Kidney tubule cell (primary cell): ENCODE results near the gene UGGT2.
"Not testable (repeated sequence)": the region's sequence is repeated elsewhere in the genome, so short reads cannot be mapped to it uniquely, and the experiment has no call there.

Experiments
- DNase-seq: peaks from one replicate; pipeline ENCODE4 v3.0.0-alpha.2; 2018; ENCODE audit warnings: low spot score

The UGGT2 gene

DNA sequence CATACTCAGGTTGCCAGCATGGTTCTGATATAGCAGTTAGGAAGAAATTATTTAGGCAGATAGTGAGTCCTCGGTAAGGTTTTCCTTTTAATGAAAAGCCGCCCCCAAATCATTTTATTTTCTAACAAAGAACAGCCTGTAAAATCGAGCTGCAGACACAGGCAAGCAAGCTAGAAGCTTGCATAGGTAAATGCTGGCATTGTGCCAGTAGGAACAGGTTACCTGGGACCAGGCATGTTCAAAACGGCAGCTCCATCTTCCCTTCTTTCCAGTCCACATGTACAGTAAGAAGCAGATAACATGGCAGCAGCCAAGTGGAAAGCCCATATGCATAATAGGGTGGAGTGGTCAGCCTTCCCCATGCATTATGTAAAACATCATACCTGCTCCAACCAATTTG is 71.1 kb downstream of the UGGT2 start:
- DNase-seq, result no peak

DNA sequence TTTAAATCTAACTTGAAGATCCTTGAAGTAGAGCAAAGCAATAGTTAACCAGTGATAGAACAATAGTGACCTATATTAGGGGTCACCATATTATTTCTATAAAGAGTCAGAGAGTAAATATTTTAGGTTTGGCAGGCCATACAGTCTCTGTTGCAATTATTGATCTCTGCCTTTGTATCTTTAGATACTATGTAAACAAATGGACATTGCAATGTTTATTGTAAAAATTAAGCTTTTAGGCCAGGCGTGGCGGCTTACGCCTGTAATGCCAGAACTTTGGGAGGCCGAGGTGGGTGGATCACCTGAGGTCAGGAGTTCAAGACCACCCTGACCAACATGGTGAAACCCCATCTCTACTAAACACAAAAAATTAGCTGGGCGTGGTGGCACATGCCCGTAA is 80.5 kb downstream of the UGGT2 start:
- DNase-seq, result not testable (repeated sequence)

DNA sequence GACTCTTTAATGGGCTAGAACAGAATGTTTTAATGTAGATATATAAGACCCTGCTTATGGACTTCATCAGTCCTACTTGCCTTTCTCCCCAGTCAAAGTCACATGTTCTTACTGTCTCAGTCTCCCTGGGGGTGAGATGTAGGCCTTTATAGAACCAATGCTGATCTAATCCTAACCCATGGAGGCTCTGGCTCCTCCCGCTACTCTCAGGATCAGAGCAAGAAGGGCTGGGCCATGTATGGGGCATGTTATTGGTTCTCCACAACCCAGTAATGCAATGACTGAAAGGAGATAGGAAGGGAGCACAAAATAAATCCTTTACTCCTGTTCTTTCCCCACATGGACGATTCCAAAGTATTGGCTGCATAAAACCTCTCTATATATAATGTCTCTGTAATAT is 82.3 kb downstream of the UGGT2 start:
- DNase-seq, result no peak

DNA sequence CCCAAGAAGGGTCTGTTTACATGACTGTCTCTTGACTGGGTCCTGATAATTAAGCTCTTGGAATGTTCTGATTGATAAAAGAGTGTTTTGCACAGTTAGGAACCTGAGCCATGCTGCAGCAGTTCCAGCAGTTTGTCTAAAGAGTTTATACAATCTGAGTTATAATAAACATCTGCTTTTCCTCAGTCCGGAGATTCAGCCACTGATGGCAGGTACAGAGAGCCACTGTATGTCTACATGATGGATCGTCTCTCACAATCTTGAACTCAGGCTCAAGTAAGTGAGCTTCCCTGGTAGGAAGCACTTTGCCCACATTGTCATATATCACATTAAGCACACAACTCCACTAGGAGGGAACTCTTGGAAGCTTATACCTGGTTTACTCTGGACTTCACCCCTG is 84.3 kb downstream of the UGGT2 start:
- DNase-seq, result no peak

DNA sequence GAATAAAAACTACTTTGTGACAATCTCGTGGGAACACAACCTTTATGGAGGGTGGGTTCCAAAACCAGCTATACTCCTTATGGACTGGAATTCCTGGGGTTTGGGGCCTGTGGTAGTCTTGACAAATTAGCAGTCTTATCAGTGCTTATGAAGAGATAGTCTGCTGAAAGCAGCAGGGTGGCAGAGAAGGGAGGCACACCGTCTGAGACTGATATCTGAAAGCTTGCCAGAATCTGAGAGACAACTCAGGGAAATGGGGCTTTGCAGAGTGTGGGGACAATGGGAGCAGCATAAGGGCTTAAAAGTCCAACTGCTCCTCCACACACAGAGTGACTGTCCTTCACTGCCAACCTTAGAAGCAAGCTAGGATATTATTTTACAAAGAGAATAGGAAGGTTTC is 95.9 kb downstream of the UGGT2 start:
- no peak for DNase-seq

DNA sequence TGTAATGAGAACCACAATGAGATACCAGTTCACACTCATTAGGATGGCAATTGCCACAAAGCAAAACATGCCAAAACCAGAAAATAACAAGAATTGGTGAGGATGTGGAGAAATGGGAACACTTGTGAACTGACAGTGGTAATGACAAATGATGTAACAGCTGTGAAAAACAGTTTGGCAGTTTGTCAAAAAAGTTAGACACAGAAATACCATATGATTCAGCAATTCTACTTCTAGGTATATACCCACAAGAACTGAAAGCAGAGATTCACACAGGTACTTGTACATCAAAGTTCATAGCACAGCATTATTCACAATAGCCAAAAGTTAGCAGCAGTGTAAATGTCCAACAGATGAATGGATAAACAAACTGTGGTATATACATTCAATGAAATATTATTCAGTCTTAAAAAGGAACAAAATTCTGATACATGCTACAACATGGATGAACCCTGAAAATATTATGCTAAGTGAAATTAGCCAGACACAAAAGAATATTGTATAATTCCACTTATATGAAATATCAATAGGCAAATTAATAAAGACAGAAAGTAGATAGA is 96.5 kb downstream of the UGGT2 start:
- peak; percentile 34 for DNase-seq

DNA sequence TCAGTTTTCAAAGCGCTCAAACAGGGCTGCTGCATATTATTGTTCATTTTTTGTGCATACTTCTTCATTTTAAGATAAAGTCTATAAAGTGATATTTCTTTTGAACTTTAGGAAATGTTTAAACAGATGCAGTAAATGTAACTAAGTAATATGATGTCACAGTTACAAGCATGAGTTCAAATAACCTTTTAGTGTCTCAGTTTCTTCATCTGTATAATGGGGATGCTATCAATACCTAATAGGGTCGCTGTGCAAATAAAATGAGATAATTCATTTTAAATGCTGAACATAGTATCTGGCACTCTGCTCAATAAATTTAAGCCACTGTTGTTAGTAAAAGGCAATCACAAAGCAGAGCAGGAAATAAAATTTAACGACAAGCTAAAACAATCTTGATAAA is 97.5 kb downstream of the UGGT2 start:
- no peak for DNase-seq

DNA sequence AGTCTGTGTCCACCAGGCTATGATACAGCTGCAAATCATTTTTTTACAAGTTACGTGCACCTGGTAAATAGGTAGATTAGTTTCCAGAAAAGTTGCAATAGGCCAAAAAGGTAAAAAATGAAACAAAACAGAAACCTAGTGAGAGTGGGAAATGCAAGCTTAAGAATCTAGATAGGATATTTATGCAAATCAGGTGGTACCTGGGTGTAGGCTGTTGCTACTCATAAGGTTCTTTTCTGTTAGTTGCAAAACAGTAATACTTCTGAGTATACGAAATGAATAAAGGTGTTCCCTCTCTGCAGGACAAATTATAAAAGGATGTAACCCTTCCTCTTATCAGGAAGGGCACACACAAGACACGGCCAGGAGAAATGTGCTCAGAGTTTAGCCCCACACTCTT is 97.9 kb downstream of the UGGT2 start:
- DNase-seq, result no peak

DNA sequence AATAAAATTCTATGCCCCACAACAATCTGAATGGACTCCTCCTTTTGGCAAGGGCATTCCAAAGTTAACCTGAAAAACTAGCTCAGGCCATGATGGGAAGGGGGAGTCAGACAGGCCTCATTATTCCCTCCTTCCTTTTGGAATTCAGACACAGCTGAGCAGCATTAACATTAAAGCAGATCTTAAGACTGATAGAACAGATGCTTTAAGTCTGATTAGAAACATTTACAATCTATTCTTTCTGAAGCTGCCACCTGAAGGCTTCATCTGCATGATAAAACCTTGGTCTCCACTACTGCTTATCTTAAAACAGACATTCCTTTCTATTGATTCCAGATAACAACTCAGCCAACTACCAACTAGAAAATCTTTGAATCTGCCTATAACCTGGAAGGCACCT is 98.9 kb downstream of the UGGT2 start:
- no peak for DNase-seq

DNA sequence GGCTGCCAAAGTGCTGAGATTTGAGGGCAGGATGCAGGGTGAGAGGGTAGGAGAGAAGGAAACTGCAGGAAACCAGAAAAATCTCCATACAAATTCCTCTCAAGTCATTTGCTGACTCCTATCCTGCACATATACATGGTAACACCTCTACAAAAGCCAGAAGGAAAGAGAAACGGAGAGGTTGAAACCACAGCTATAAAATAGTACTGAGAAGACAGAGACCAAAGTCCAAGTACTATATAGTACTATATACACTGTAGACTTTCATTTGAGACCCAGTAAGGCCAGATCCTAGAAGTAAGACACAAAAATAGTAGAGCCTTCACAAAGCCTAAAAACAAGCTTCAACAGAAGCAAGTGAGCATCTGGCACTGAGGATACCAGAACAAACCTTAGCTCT is 103.1 kb downstream of the UGGT2 start:
- DNase-seq, result no peak

DNA sequence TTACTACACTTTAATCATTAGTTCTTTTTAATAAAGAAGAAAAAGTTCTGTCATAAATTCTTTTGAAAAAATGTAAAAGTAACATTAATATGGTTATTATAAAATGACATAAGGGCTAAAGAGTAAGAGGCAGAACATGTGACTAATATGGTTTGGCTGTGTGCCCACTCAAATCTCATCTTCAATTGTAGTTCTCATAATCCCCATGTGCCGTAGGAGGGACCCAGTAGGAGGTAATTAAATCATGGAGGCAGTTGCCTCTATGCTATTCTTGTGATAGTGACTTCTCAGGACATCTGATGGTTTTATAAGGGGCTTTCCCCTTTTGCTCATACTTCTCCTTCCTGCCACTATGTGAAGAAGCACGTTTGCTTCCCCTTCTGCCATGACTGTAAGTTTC is 104.5 kb downstream of the UGGT2 start:
- peak; percentile 29 for DNase-seq

DNA sequence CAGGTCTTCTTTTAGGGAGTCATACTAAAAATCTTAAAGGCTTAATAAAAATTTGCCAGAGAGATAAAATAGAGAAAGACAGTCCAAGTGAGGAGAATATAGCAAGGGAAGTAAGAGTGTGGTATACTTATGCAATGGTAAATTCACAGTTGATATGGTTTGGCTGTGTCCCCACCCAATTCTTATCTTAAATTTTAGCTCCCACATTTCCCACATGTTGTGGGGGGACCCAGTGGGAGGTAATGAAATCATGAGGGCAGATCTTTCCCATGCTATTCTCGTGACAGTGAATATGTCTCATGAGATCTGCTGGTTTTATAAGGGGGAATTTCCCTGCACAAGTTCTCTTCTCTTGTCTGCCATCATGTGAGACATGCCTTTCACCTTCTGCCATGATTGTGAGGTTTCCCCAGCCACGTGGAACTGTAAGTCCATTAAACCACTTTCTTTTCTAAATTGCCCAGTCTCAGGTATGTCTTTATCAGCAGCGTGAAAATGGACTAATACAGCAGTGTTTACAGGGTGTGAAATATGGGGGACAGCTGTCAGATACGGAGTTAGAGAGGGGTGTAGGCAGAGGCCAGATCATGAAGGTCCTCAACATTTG is 115.4 kb downstream of the UGGT2 start:
- DNase-seq, result no peak

DNA sequence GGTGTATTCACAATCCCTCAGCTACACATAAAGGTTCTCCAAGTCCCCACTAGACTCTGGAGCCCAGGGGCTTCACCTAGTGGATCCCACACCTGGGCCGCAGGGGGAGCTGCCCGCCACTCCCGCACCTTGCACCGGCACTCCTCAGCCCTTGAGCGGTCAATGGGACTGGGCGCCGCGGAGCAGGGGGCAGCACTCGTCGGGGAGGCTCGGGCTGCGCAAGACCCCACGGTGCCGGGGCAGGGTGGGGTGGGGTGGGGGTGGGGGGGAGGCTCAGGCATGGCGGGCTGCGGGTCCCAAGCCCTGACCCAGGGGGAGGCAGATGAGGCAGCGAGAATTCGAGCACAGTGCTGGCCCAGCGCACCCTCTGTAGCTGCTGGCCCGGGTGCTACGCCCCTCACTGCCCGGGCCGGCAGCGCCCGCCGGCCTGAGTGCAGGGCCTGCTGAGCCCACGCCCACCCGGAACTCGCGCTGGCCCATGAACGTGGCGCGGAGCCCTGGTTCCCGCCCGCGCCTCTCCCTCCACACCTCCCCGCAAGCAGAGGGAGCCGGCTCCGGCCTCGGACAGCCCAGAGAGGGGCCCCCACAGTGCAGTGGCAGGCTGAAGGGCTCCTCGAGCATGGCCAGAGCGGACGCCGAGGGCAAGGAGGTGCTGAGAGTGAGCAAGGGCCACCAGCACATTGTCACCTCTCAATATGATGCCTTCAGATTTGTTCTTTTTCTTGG is 121.7 kb downstream of the UGGT2 start:
- no peak for DNase-seq

DNA sequence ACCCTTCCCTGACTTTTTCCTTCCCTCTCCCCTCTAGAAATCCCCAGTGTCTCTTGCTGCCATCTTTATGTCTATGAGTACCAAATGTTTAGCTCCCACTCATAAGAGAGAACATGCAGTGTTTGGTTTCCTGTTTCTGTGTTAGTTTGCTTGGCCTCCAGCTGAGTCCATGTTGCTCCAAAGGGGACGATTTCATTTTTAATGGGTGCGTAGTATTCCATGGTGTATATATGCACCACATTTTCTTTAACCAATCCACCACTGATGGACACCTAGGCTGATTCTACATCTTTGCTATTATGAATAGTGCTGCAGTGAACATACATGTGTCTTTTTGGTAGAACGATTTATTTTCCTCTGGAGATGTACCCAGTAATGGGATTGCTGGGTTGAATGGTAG is 123.8 kb downstream of the UGGT2 start:
- DNase-seq, result no peak

DNA sequence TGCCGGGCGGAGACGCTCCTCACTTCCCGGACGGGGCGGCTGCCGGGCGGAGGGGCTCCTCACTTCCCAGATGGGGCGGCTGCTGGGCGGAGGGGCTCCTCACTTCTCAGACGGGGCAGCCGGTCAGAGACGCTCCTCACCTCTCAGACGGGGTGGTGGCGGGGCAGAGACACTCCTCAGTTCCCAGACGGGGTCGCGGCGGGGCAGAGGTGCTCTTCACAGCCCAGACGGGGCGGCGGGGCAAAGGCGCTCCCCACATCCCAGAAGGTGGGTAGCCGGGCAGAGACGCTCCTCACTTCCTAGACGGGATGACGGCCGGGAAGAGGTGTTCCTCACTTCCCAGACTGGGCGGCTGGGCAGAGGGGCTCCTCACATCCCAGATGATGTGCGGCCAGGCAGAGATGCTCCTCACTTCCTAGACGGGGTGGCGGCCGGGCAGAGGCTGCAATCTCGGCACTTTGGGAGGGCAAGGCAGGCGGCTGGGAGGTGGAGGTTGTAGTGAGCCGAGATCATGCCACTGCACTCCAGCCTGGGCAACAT is 124.8 kb downstream of the UGGT2 start:
- DNase-seq, result not testable (repeated sequence)

DNA sequence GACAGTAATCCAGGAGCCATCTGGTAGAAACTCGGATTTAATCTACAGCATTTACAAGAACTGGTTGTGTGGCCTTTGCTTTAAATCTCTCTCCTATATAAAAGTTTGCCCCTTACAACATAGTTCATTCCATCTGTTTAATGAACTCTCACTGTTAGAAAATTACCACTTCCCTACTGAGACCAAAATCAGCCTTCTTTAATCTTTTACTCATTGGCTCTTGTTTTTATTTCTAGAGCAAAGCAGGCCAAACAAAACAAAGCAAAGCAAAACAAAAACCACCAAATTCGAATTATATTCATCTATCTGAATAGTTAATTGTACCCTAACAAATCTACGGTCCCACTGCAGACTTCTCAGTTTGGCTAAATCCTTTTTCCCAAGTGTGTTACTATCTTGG is 127.0 kb downstream of the UGGT2 start:
- no peak for DNase-seq

DNA sequence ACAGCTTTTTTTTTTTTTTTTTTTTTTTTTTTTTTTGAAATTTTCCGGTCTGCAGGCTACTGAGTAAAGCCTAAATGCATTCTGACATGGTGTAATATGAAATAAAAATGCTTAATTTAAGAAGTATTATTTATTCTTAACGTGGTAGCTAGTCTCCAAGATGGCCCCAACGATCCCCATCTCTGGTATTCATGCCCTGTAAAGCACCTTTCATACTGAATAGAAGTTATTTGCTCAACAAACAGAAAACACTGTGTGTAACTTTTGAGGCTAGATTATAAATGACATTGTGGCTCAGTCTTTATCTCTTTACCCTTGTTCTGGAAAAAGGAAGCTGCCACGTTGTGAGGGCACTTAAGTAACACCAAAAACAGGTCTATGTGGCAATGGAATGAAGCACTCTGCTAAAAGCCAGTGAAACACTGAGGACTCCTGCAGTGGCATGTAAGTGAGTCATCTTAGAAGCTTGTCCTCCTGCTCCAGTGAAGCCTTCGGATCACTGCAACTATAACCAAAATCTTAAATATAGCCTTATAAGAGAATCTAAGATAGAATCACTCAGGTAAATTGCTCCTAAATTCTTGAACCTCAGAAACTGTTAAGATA is 128.7 kb downstream of the UGGT2 start:
- peak; percentile 75 for DNase-seq

DNA sequence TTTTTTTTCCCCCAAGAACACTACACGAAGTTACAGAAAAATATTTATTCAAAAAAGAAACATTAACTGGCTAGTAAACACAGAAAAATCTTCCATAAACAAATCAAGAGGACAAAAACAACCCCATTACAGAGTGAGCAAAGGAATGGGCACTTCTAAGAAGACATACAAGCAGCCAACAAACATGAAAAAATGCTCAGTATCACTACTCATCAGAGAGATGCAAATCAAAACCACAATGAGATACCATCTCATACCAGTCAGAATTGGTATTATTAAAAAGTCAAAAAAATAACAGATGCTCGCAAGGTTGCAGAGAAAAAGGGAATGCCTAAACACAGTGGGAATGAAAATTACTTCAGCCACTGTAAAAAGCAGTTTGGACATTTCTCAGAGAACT is 131.7 kb downstream of the UGGT2 start:
- DNase-seq, result no peak

DNA sequence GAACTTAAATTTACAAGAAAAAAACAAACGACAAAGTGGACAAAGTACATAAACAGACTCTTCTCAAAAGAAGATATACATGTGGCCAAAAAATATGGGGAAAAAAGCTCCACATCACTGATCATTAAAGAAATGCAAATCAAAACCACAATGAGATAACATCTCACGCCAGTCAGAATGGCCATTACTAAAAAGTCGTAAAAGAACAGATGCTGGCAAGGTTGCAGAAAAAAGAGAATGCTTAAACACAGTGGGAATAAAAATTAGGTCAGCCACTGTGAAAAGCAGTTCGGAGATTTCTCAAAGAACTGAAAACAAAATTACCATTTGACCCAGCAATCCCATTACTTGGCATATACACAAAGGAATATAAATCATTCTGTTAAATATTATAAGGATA is 132.7 kb downstream of the UGGT2 start:
- DNase-seq, result no peak

DNA sequence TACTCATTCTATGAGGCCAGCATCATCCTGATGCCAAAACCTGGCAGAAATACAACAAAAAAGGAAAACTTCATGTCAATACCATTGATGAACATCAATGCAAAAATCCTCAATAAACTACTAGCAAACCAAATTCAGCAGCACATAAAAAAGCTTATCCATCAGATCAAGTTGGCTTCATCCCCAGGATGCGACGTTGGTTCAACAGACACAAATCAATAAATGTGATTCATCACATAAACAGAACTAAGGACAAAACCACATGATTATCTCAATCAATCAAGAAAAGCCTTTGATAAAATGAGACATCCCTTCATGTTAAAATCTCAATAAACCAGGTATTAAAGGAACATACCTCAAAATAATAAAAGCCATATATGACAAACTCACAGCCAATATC is 134.3 kb downstream of the UGGT2 start:
- no peak for DNase-seq

DNA sequence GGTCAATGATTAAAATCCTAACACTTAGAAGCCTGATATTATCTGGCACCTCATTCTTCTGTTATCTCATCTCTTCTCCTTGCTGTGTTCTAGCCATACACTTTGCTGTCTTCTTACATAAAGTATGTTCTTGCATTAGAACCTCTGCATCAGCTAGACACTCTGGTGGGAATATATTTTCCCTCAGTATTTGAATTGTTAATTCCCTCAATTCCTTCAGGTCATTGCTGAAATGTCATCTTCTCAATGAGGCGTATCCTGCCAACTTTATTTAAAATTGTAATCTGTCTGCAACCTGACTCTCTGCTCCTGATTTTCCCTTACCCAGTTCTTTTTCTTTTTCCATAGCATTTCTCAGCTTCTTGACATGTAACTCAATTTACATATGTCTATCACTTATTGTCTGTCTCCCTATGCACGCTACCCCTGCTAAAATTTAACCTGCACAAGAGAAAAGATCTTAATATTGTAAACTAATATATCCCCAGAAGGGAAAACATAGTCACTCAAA is 138.2 kb downstream of the UGGT2 start:
- DNase-seq, result no peak

DNA sequence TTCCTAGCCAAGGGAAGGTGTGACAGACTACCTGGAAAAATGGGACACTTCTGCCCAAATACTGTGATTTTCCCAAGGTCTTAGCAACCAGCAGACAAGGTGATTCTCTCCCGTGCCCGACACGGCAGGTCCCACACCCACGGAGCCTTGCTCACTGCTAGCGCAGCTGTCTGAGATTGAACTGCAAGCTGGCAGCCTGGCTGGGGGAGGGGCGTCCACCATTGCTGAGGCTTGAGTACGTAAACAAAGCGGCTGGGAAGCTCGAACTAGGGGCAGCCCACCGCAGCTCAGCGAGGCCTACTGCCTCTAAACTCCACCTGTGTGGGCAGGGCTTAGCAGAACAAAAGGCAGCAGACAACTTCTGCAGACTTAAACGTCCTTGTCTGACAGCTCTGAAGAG is 146.2 kb downstream of the UGGT2 start:
- no peak for DNase-seq

DNA sequence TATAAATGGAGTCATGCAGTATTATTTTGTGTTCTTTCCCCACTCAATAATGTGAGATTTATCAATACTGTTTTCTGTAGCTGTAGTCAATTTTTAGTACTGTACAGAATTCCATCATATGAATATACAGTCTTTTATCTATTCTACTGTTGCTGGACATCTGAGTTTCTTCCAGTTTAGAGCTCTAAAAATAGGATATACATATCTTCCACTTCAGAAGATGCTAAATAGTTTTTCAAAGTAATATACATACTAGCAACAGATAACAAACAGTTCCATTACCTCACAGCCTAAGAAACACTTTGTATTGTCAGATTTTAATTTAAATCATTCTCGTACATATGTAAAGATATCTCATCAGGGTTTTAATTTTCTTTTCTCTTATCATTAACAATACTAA is 149.6 kb downstream of the UGGT2 start:
- DNase-seq, result no peak
